Measurements from ENCODE around the gene MYH14. TPM values are rescaled to one million over a fixed set of nuclear protein-coding genes. Genes with fewer than 3 reads are reported as not detected.

MYH14 gene
- total and polyA plus RNA-seq, 2 of the 13 experiments (the other 11 are each of a cell fraction or from before 2014, with no cell fraction given): 5.5 to 5.8 TPM

- no peak for TF ChIP-seq ZNF292 (CRISPR knock-in tag; IDR thresholded peaks at IDR 0.05; ENCODE audit: borderline replicate concordance, low read depth)
- 0 out of 2 replicates have a peak, but pooled peaks have one; percentile 35 for TF ChIP-seq KLF9 (CRISPR knock-in tag; IDR thresholded peaks at IDR 0.05; ENCODE audit: low read depth)
- 0 out of 2 replicates have a peak, but pooled peaks have one; percentile 25 for TF ChIP-seq ZC3H13 (CRISPR knock-in tag; IDR thresholded peaks at IDR 0.05)
- TF ChIP-seq ZNF7 (CRISPR knock-in tag; IDR thresholded peaks at IDR 0.05): no peak
- no peak for TF ChIP-seq ZNF350 (CRISPR knock-in tag; IDR thresholded peaks at IDR 0.05; ENCODE audit: borderline replicate concordance, low read depth)
- no peak for TF ChIP-seq SP1 (IDR thresholded peaks at IDR 0.05)
- TF ChIP-seq SP1 (CRISPR knock-in tag; IDR thresholded peaks at IDR 0.05): peak; percentile 68
- no peak for TF ChIP-seq FLYWCH1 (CRISPR knock-in tag; IDR thresholded peaks at IDR 0.05)
- TF ChIP-seq ZNF569 (CRISPR knock-in tag; IDR thresholded peaks at IDR 0.05; ENCODE audit: borderline replicate concordance): no peak
- 0 out of 2 replicates have a peak, but pooled peaks have one; percentile 28 for TF ChIP-seq POGZ (CRISPR knock-in tag; IDR thresholded peaks at IDR 0.05)
- TF ChIP-seq ELF4 (CRISPR knock-in tag; IDR thresholded peaks at IDR 0.05; ENCODE audit: borderline replicate concordance): no peak
- no peak for TF ChIP-seq SATB2 (CRISPR knock-in tag; IDR thresholded peaks at IDR 0.05)
- TF ChIP-seq ZNF275 (CRISPR knock-in tag; IDR thresholded peaks at IDR 0.05; ENCODE audit: borderline replicate concordance): no peak
- TF ChIP-seq ZBTB4 (CRISPR knock-in tag; IDR thresholded peaks at IDR 0.05; ENCODE audit: borderline replicate concordance): no peak
- TF ChIP-seq IRF1 (CRISPR knock-in tag; IDR thresholded peaks at IDR 0.05; ENCODE audit: low read depth): no peak
- no peak for TF ChIP-seq ELF3 (CRISPR knock-in tag; IDR thresholded peaks at IDR 0.05)
- no peak for TF ChIP-seq ZXDC (CRISPR knock-in tag; IDR thresholded peaks at IDR 0.05)
- no peak for TF ChIP-seq E2F1 (CRISPR knock-in tag; IDR thresholded peaks at IDR 0.05)
Observed at GRCh38 chr19:50311723-50312635, 108.6 kb downstream of the MYH14 start (continued).
